Sigmoid colon (tissue), 4 donors: ENCODE results near the gene BCL3.

ENCODE experiments used
- EP300 ChIP-seq, 4 donors: sonication (generic); formaldehyde crosslinking; IDR thresholded peaks; one replicate each; pipeline ENCODE4 v1.6.1; 2017; ENCODE audit warnings: antibody characterized with exemption in 4 of 4
- POLR2A ChIP-seq, 2 donors: fragments of 450-650 bp; IDR thresholded peaks; one replicate each; pipeline ENCODE4 v1.6.1; 2016; ENCODE audit warnings: antibody characterized with exemption in 2 of 2, mild to moderate bottlenecking in 2 of 2, moderate library complexity in 2 of 2
- POLR2AphosphoS5 ChIP-seq, 4 donors: sonication (generic); formaldehyde crosslinking; IDR thresholded peaks; one replicate each; pipeline ENCODE4 v1.6.1; 2017; ENCODE audit warnings: antibody characterized with exemption in 4 of 4
- TF ChIP-seq, protein P1 (sequence below), 4 experiments: fragments of 450-650 bp in 3 of 4; fragments of 200-600 bp in 1 of 4; IDR thresholded peaks; one replicate each; pipeline ENCODE4 v1.5.1; 2016 to 2019; ENCODE audit warnings: antibody characterized with exemption in 4 of 4, mild to moderate bottlenecking in 3 of 4, moderate library complexity in 2 of 4

DNA sequence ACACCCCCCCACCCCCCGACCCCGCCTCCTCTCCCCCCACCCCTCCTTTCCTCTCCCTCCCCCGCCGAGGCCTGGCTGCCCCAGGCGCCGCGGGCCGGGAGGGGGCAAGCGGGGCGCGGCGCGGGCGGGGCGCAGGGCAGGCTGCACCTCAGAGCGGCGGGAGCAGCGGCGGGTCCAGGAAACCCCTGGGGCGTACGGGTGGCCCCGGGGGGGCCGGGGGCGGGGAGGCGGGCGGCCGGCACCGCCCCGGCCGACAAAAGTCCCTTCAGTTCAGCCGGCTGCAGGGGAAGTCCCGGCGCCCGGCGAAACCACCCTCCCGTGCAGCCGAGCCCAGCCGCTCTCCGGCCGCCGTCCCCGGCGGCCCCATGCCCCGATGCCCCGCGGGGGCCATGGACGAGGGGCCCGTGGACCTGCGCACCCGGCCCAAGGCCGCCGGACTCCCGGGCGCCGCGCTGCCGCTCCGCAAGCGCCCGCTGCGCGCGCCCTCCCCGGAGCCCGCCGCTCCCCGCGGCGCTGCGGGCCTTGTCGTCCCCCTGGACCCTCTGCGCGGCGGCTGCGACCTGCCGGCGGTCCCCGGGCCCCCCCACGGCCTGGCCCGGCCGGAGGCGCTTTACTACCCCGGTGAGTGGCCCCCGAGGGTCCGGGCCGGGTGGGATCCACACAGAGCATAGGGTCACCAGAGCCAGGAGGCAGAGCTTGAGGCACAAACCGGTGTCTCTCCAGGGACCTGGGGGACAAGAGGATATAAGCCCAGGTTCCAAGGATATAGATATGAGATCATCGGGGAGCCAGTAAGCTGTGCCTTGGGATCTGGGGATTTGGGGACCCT is at the start of gene BCL3:
- TF ChIP-seq, protein P1, sequence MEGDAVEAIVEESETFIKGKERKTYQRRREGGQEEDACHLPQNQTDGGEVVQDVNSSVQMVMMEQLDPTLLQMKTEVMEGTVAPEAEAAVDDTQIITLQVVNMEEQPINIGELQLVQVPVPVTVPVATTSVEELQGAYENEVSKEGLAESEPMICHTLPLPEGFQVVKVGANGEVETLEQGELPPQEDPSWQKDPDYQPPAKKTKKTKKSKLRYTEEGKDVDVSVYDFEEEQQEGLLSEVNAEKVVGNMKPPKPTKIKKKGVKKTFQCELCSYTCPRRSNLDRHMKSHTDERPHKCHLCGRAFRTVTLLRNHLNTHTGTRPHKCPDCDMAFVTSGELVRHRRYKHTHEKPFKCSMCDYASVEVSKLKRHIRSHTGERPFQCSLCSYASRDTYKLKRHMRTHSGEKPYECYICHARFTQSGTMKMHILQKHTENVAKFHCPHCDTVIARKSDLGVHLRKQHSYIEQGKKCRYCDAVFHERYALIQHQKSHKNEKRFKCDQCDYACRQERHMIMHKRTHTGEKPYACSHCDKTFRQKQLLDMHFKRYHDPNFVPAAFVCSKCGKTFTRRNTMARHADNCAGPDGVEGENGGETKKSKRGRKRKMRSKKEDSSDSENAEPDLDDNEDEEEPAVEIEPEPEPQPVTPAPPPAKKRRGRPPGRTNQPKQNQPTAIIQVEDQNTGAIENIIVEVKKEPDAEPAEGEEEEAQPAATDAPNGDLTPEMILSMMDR (IDR thresholded peaks at IDR 0.05), result no peak
- TF ChIP-seq POLR2AphosphoS5 (IDR thresholded peaks at IDR 0.05) (peak in 3 of 4 donors; percentile 3 to 49 (median 37)), EP300 (IDR thresholded peaks at IDR 0.05) (no peak), POLR2A (IDR thresholded peaks at IDR 0.05) (no peak)
